NCI-H2171 (cell line): ENCODE results near the gene C20orf96.
A peak's percentile ranks its signal among the peaks of the same experiment; 100 is the strongest.
"Not testable (repeated sequence)": the region's sequence is repeated elsewhere in the genome, so short reads cannot be mapped to it uniquely, and the experiment has no call there.

Experiments
- DNase-seq: peaks from one replicate; lab custom pipeline; 2025; lab: John Stamatoyannopoulos, UW

Gene C20orf96

GRCh38 chr20:290084-290831 is at the start of gene C20orf96:
TSS of gene C20orf96 (minus strand) at chr20:290750. CDS start at chr20:290610, 140 bp downstream.
- peak; percentile 90 for DNase-seq

- DNase-seq, result not testable (repeated sequence)
Observed at GRCh38 chr20:336040-336439, 45.5 kb upstream of the C20orf96 start.

- DNase-seq, result no peak
Observed at GRCh38 chr20:334578-334977, 44.0 kb upstream of the C20orf96 start.

- peak; percentile 61 for DNase-seq
Observed at GRCh38 chr20:330233-331149, 39.9 kb upstream of the C20orf96 start.

GRCh38 chr20:329851-330232 is 39.3 kb upstream of the C20orf96 start:
- no peak for DNase-seq

- DNase-seq, result no peak
Observed at GRCh38 chr20:328975-329695, 38.6 kb upstream of the C20orf96 start.

- DNase-seq, result no peak
Observed at GRCh38 chr20:328027-328974, 37.8 kb upstream of the C20orf96 start.

- peak; percentile 99 for DNase-seq
Observed at GRCh38 chr20:327186-328026, 36.9 kb upstream of the C20orf96 start.

GRCh38 chr20:326645-327185 is 36.2 kb upstream of the C20orf96 start:
- no peak for DNase-seq

GRCh38 chr20:325889-326644 is 35.5 kb upstream of the C20orf96 start:
- peak; percentile 60 for DNase-seq

GRCh38 chr20:325045-325888 is 34.7 kb upstream of the C20orf96 start, which contains the start of gene SOX12:
TSS of gene SOX12 (plus strand) at chr20:325552. CDS start at chr20:325925, 373 bp downstream.
- peak; percentile 93 for DNase-seq

- DNase-seq, result peak; percentile 98
Observed at GRCh38 chr20:324177-325044, 33.9 kb upstream of the C20orf96 start.

GRCh38 chr20:316316-317068 is 25.9 kb upstream of the C20orf96 start:
- DNase-seq, result no peak

GRCh38 chr20:313948-314347 is 23.4 kb upstream of the C20orf96 start:
- no peak for DNase-seq

GRCh38 chr20:313402-313801 is 22.9 kb upstream of the C20orf96 start:
- DNase-seq, result no peak

GRCh38 chr20:312866-313265 is 22.3 kb upstream of the C20orf96 start:
- DNase-seq, result no peak
